Keratinocyte (primary cell): ENCODE data around the gene FGFBP1. TPM values are rescaled to one million over a fixed set of nuclear protein-coding genes. Genes with fewer than 3 reads are reported as not detected.

ENCODE experiments used
- DNase-seq: peaks from one replicate; pipeline ENCODE4 v3.0.0-alpha.2; 2011; ENCODE audit warnings: low read depth, missing footprints, low spot score
- FAIRE-seq: peaks from 2 replicates; lab custom pipeline; 2011; peaks lifted over from hg19 to GRCh38; lab: Jason Lieb, UNC
- H2AFZ ChIP-seq: 2 replicates; pipeline ENCODE4 v1.6.0; 2012; ENCODE audit warnings: low read length, control low read depth, inconsistent platforms; ENCODE audit not compliant: control insufficient read depth
- H3K27ac ChIP-seq: 2 replicates; pipeline ENCODE4 v1.5.1; 2011; ENCODE audit warnings: low read length; ENCODE audit not compliant: control insufficient read depth, insufficient read depth
- H3K27me3 ChIP-seq: 3 replicates; pipeline ENCODE4 v1.6.0; 2011; ENCODE audit warnings: low read length; ENCODE audit not compliant: control insufficient read depth, insufficient read depth; ENCODE audit errors: extremely low read depth
- H3K36me3 ChIP-seq, 2 experiments: 2 replicates in 1 of 2; 3 replicates in 1 of 2; pipeline ENCODE4 v1.5.1; 2011; ENCODE audit warnings: low read length in 2 of 2, mild to moderate bottlenecking in 1 of 2; ENCODE audit not compliant: control insufficient read depth in 2 of 2, insufficient read depth in 2 of 2; ENCODE audit errors: extremely low read depth in 1 of 2
- H3K4me1 ChIP-seq: 3 replicates; pipeline ENCODE4 v1.5.1; 2011; ENCODE audit warnings: low read length; ENCODE audit not compliant: control insufficient read depth, insufficient read depth; ENCODE audit errors: extremely low read depth
- H3K4me2 ChIP-seq: 3 replicates; pipeline ENCODE4 v1.6.0; 2011; ENCODE audit warnings: low read depth, low read length; ENCODE audit not compliant: control insufficient read depth, insufficient read depth; ENCODE audit errors: extremely low read depth
- H3K4me3 ChIP-seq, 3 experiments: fragments of 200-600 bp in 1 of 3; sonication (generic) in 1 of 3; 2 replicates in 2 of 3; 3 replicates in 1 of 3; pipeline ENCODE4 v1.5.1; 2011 to 2016; ENCODE audit warnings: low read length in 3 of 3, mild to moderate bottlenecking in 3 of 3, control low read depth in 2 of 3, inconsistent platforms in 1 of 3, low read depth in 1 of 3, mixed read lengths in 1 of 3, mixed run types in 1 of 3, moderate library complexity in 1 of 3; ENCODE audit not compliant: control insufficient read depth in 2 of 3, insufficient read depth in 2 of 3; ENCODE audit errors: extremely low read depth in 1 of 3
- H3K79me2 ChIP-seq: 2 replicates; pipeline ENCODE4 v1.6.0; 2012; ENCODE audit warnings: low read length; ENCODE audit not compliant: control insufficient read depth, insufficient read depth
- H3K9ac ChIP-seq: 3 replicates; pipeline ENCODE4 v1.6.0; 2011; ENCODE audit warnings: low read length; ENCODE audit not compliant: control insufficient read depth, insufficient read depth; ENCODE audit errors: extremely low read depth
- H3K9me1 ChIP-seq: 3 replicates; pipeline ENCODE4 v1.6.0; 2011; ENCODE audit warnings: low read length; ENCODE audit not compliant: control insufficient read depth, insufficient read depth; ENCODE audit errors: extremely low read depth
- H3K9me3 ChIP-seq: 2 replicates; pipeline ENCODE4 v1.5.1; 2012; ENCODE audit warnings: low read depth, low read length; ENCODE audit not compliant: control insufficient read depth
- H4K20me1 ChIP-seq: 3 replicates; pipeline ENCODE4 v1.6.0; 2011; ENCODE audit warnings: low read length; ENCODE audit not compliant: control insufficient read depth, insufficient read depth; ENCODE audit errors: extremely low read depth
- CTCF ChIP-seq, 3 experiments: IDR thresholded peaks in 1 of 3; conservative IDR thresholded peaks in 1 of 3; optimal IDR thresholded peaks in 1 of 3; 2 replicates in 2 of 3; 3 replicates in 1 of 3; pipeline versions ENCODE3 to v1.5.1; 2011; ENCODE audit warnings: low read length in 3 of 3, mild to moderate bottlenecking in 3 of 3, moderate library complexity in 2 of 3, control low read depth in 1 of 3, inconsistent platforms in 1 of 3; ENCODE audit not compliant: insufficient read depth in 2 of 3; ENCODE audit errors: extremely low read depth in 1 of 3
- EZH2 ChIP-seq: IDR thresholded peaks from one replicate; pipeline ENCODE4 v1.6.1; 2012; ENCODE audit warnings: inconsistent platforms, mild to moderate bottlenecking, low read length, moderate library complexity
- dilution Hi-C: fragments of 300-500 bp; cut with MboI; formaldehyde crosslinking; loops from one replicate; pipeline ENCODE4 v1.7.0; 2020; ENCODE audit warnings: low sequenced_read_pairs; ENCODE audit not compliant: extremely low pct_ligation_motif_present
- polyA plus RNA-seq, 5 experiments: library from polyadenylated mRNA; depleted of rRNA in 3 of 5; stranded (reverse) in 3 of 5; stranded (forward) in 1 of 5; unstranded in 1 of 5; fragments of >200 nt; gene quantifications; 1 replicate in 1 of 5; 2 replicates in 3 of 5; 3 replicates in 1 of 5; pipeline versions ENCODE4 v1.2.1 to v1.2.3, GENCODE V29; 2011 to 2012; ENCODE audit warnings: missing spikeins in 2 of 5, low read depth in 1 of 5, low replicate concordance in 1 of 5

FGFBP1 gene
- polyA plus RNA-seq, 1 donor (not counting 4 experiments of a cell fraction or from before 2014, with no cell fraction given) = 2,189 TPM

DNA sequence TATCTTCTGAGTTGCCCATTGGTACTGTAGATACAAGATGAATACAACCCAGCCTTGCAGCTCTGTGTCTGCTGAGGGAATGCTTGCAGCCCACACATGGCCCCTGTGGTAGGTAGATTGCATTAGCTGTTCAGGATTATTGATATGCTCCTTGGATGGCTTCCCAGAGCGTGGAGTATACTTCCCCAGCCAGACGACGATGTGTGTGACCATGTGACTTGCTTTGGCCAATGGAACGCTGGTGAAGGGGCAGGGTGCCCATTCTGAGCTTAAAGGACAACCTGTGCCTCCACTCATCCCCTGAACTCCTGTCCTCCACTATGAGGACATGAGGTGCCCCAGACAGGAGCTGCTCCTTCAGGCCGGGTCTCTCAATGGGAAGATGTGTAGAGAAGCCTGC lies 48.4 kb upstream of the FGFBP1 start:
- H3K79me2 ChIP-seq = no peaks in the 10 kb centered on the region
- H3K36me3 ChIP-seq = no peaks in the 10 kb centered on the region
- no peak for FAIRE-seq
- no peak for TF ChIP-seq CTCF (optimal IDR thresholded peaks at IDR 0.05 in 1 of 3, IDR thresholded peaks at IDR 0.05 in 1 of 3, conservative IDR thresholded peaks at IDR 0.05 in 1 of 3; ENCODE audit: extremely low read depth in 1 of 3, insufficient read depth in 2 of 3, low read length in 3 of 3)
- no peak for TF ChIP-seq EZH2
- H3K4me1 ChIP-seq = no peaks in the 10 kb centered on the region
- H3K9ac ChIP-seq = no peak overlapping the region
- DNase-seq = no peak
- H3K4me2 ChIP-seq = no peak overlapping the region
- H3K9me3 ChIP-seq = no peaks in the 10 kb centered on the region
- no peak overlapping the region for H3K4me3 ChIP-seq
- H3K27me3 ChIP-seq = peaks cover 15% of the 10 kb centered on the region
- H3K9me1 ChIP-seq = no peaks in the 10 kb centered on the region
- H3K27ac ChIP-seq = no peak overlapping the region
- no peak overlapping the region for H2AFZ ChIP-seq
- no peaks in the 10 kb centered on the region for H4K20me1 ChIP-seq
- dilution Hi-C loops = no loop called here

DNA sequence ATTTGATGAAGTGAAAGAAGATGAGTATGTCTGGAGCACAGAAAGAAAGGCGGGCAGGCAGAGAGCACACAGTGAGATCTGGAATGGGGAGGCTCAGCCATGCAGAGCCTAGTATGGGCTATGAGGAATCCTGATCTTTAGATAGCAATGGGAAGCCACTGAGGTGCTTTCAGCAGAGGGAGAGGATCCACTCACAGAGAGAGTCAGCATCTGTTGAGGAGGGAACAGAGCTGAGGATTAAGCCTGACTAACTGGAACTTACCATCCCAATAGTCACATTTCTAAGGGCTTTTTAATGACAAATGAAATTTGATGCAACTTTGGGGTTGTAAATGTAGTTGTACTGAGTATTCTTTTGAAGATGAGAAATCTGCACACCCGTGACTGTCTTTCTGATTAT lies 45.1 kb upstream of the FGFBP1 start:
- FAIRE-seq = no peak
- no peak for TF ChIP-seq EZH2
- no peak for TF ChIP-seq CTCF (optimal IDR thresholded peaks at IDR 0.05 in 1 of 3, IDR thresholded peaks at IDR 0.05 in 1 of 3, conservative IDR thresholded peaks at IDR 0.05 in 1 of 3; ENCODE audit: extremely low read depth in 1 of 3, insufficient read depth in 2 of 3, low read length in 3 of 3)

More for the DNA sequence above, 45.1 kb upstream of the FGFBP1 start:
- no peak overlapping the region for H3K4me2 ChIP-seq
- no peaks in the 10 kb centered on the region for H3K4me1 ChIP-seq
- no peak for DNase-seq
- H3K27ac ChIP-seq = no peak overlapping the region
- H3K36me3 ChIP-seq = no peaks in the 10 kb centered on the region
- no peak overlapping the region for H3K9ac ChIP-seq
- H2AFZ ChIP-seq = no peak overlapping the region
- H3K27me3 ChIP-seq = peaks cover 10% of the 10 kb centered on the region
- no peaks in the 10 kb centered on the region for H3K9me1 ChIP-seq
- dilution Hi-C loops = no loop called here
- no peaks in the 10 kb centered on the region for H3K79me2 ChIP-seq
- no peaks in the 10 kb centered on the region for H3K9me3 ChIP-seq
- no peak overlapping the region for H3K4me3 ChIP-seq
- H4K20me1 ChIP-seq = no peaks in the 10 kb centered on the region
